Suprapubic skin (tissue), 4 donors: Measurements from ENCODE around the gene YEATS2.

Experiments
- CTCF ChIP-seq, 2 donors: fragments of 200-600 bp in 1 of 2; fragments of 450-650 bp in 1 of 2; sonication (generic) in 1 of 2; IDR thresholded peaks; one replicate each; pipeline ENCODE4 v1.5.1; 2016 to 2019; ENCODE audit warnings: antibody characterized with exemption in 2 of 2, mild to moderate bottlenecking in 1 of 2, moderate library complexity in 1 of 2
- EP300 ChIP-seq: sonication (generic); formaldehyde crosslinking; IDR thresholded peaks from one replicate; pipeline ENCODE4 v1.6.1; 2017; ENCODE audit warnings: antibody characterized with exemption
- POLR2A ChIP-seq, 2 donors: fragments of 450-650 bp; IDR thresholded peaks; one replicate each; pipeline ENCODE4 v1.6.1; 2017; ENCODE audit warnings: antibody characterized with exemption in 2 of 2, mild to moderate bottlenecking in 2 of 2, moderate library complexity in 2 of 2
- POLR2AphosphoS5 ChIP-seq, 3 donors: sonication (generic); formaldehyde crosslinking; IDR thresholded peaks; one replicate each; pipeline ENCODE4 v1.6.1; 2017; ENCODE audit warnings: antibody characterized with exemption in 3 of 3

DNA sequence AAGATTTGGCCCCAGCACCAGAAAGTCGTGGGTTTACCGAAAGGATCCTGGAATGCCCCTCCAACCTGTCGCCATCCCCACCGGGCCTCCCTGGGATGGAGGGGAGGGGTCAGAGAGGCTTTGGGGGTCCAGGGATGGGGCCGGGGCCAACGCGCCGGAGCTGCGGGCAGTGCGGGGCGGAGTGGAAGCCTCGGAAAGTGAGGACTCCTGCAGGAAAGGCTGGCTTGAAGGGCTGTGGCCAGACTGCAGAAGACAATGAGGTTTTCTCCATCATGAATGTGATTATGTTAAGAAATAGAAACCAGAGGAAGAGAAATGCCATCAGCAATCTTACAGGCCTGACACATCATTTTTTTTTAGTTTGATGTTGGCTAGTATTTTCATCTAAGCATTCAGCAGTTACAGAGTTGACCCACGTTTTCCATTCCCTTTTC, 738 bp downstream of the YEATS2 start:
- TF ChIP-seq CTCF (IDR thresholded peaks at IDR 0.05) = no peak
- no peak for TF ChIP-seq EP300
- no peak for TF ChIP-seq POLR2A (IDR thresholded peaks at IDR 0.05)
- TF ChIP-seq POLR2AphosphoS5 (IDR thresholded peaks at IDR 0.05) = no peak
